A673 (cell line): ENCODE measurements around the gene ACAD9. TPM values are rescaled to one million over a fixed set of nuclear protein-coding genes. Genes with fewer than 3 reads are reported as not detected.

Source experiments
- BruUV-seq: library from RNA; stranded (reverse); fragments of 400-500 nt; replicated peaks from 2 replicates; lab custom pipeline; 2021; lab: Mats Ljungman, UMichigan
- CTCF ChIA-PET: fragments of 300-600 bp; sonication (Branson Sonifier 250); formaldehyde crosslinking; loops from one replicate; lab custom pipeline; 2022; ENCODE audit warnings: antibody characterized with exemption; lab: Charles Lee
- POLR2A ChIA-PET: fragments of 300-600 bp; sonication (Branson Sonifier 250); formaldehyde crosslinking; loops from one replicate; lab custom pipeline; 2022; ENCODE audit warnings: antibody characterized with exemption; ENCODE audit not compliant: low non-redundant PET; lab: Charles Lee
- DNase-seq: peaks from one replicate; pipeline ENCODE4 v3.0.0-alpha.2; 2015; ENCODE audit warnings: low spot score
- H3K27ac ChIP-seq: fragments of 200-600 bp; sonication (generic); 2 replicates; pipeline ENCODE4 v1.5.1; 2016; ENCODE audit warnings: mixed run types, low read depth, mild to moderate bottlenecking, mixed read lengths, antibody characterized with exemption, low read length; ENCODE audit not compliant: poor library complexity, severe bottlenecking
- H3K27me3 ChIP-seq: fragments of 200-600 bp; sonication (generic); replicated peaks from 2 replicates; pipeline ENCODE4 v1.6.1; 2017; ENCODE audit warnings: mixed run types, low read depth, mild to moderate bottlenecking, mixed read lengths, antibody characterized with exemption, low read length; ENCODE audit not compliant: insufficient read depth, poor library complexity
- H3K36me3 ChIP-seq: fragments of 200-600 bp; sonication (generic); 2 replicates; pipeline ENCODE4 v1.6.1; 2016; ENCODE audit warnings: mixed run types, mild to moderate bottlenecking, mixed read lengths, antibody characterized with exemption, low read length; ENCODE audit not compliant: insufficient read depth, poor library complexity, severe bottlenecking
- H3K4me1 ChIP-seq: fragments of 200-600 bp; sonication (generic); 2 replicates; pipeline ENCODE4 v1.6.1; 2017; ENCODE audit warnings: mixed run types, mild to moderate bottlenecking, mixed read lengths, antibody characterized with exemption, low read length; ENCODE audit not compliant: insufficient read depth, poor library complexity, severe bottlenecking
- H3K4me3 ChIP-seq: fragments of 200-600 bp; sonication (generic); 2 replicates; pipeline ENCODE4 v1.5.1; 2016; ENCODE audit warnings: low read depth, mixed run types, mild to moderate bottlenecking, mixed read lengths, low read length; ENCODE audit not compliant: poor library complexity, severe bottlenecking
- H3K9me3 ChIP-seq: fragments of 200-600 bp; sonication (generic); 2 replicates; pipeline ENCODE4 v1.6.1; 2016; ENCODE audit warnings: mixed run types, low read depth, mild to moderate bottlenecking, mixed read lengths, antibody characterized with exemption, low read length; ENCODE audit not compliant: poor library complexity, severe bottlenecking
- EZH2 ChIP-seq: fragments of 200-600 bp; sonication (generic); IDR thresholded peaks from 2 replicates; pipeline ENCODE4 v1.6.1; 2017; ENCODE audit warnings: borderline replicate concordance, low read depth, mild to moderate bottlenecking, mixed read lengths, antibody characterized with exemption, low read length; ENCODE audit not compliant: poor library complexity, severe bottlenecking
- intact Hi-C: fragments of 100-400 bp; cut with micrococcal nuclease; formaldehyde crosslinking; loops from one replicate; pipeline ENCODE4 v1.10.0; 2022; ENCODE audit not compliant: unreplicated experiment
- total RNA-seq: library from RNA; stranded (reverse); gene quantifications from 2 replicates; pipeline ENCODE4 v1.2.3, GENCODE V29; 2021
- TF ChIP-seq, protein P1 (sequence below): fragments of 300-800, 200-600 bp; sonication (generic); conservative IDR thresholded peaks from 2 replicates; pipeline ENCODE4 v1.5.1; 2017; ENCODE audit warnings: low read depth, mild to moderate bottlenecking, antibody characterized with exemption, low read length, moderate library complexity, mixed read lengths

Gene ACAD9
- total RNA-seq, 1 experiment from 2014 or later, result 54.5 TPM

DNA sequence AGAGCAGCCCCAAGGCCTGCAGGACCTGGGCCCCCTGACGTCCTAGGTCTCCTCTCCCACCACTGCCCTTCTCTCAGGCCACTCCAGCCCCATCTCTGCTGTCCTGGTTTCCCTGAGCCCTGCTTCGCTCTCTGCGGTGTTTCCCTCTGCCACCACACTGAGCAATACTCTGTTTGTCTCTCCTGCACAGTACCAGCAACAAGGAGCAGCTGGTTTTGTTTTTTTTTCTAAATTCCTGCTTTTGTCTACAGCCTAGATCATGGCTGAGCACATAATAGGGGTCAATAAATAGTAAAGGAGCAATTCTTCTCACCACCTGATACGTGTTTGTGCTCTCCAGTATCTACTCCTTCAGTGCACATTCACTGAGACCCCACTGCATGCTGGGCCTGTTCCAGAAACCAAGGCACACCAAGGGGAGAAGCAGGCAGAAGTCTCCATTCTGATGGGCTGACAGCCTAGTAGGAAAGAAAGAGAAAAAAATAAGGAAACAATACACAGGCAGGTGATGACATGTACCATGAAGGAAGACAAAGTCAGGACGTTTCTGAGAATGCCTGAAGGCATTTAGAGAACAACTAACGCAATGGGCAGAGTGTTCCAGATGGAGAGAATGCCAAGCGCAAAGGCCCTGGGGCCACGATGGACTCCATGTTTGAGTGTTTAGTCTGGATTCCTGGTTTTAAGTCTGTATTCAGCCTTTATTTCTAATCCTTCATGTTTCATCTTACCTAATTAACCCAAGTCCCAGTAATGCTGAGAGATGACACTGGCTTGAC is 6.0 kb upstream of the ACAD9 start:
- Histone ChIP-seq H3K36me3 (no peaks in the 10 kb centered on the region), H3K27me3 (no peaks in the 10 kb centered on the region), H3K4me3 (no peak overlapping the region), H3K4me1 (no peaks in the 10 kb centered on the region), H3K27ac (no peak overlapping the region), H3K9me3 (no peaks in the 10 kb centered on the region)
- ChIA-PET CTCF (no interaction called here), POLR2A (no interaction called here)
- no peak for DNase-seq
- no TSS peak for BruUV-seq
- TF ChIP-seq, protein P1, sequence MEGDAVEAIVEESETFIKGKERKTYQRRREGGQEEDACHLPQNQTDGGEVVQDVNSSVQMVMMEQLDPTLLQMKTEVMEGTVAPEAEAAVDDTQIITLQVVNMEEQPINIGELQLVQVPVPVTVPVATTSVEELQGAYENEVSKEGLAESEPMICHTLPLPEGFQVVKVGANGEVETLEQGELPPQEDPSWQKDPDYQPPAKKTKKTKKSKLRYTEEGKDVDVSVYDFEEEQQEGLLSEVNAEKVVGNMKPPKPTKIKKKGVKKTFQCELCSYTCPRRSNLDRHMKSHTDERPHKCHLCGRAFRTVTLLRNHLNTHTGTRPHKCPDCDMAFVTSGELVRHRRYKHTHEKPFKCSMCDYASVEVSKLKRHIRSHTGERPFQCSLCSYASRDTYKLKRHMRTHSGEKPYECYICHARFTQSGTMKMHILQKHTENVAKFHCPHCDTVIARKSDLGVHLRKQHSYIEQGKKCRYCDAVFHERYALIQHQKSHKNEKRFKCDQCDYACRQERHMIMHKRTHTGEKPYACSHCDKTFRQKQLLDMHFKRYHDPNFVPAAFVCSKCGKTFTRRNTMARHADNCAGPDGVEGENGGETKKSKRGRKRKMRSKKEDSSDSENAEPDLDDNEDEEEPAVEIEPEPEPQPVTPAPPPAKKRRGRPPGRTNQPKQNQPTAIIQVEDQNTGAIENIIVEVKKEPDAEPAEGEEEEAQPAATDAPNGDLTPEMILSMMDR, result no peak
- TF ChIP-seq EZH2, result no peak
- intact Hi-C loops, result no loop called here

DNA sequence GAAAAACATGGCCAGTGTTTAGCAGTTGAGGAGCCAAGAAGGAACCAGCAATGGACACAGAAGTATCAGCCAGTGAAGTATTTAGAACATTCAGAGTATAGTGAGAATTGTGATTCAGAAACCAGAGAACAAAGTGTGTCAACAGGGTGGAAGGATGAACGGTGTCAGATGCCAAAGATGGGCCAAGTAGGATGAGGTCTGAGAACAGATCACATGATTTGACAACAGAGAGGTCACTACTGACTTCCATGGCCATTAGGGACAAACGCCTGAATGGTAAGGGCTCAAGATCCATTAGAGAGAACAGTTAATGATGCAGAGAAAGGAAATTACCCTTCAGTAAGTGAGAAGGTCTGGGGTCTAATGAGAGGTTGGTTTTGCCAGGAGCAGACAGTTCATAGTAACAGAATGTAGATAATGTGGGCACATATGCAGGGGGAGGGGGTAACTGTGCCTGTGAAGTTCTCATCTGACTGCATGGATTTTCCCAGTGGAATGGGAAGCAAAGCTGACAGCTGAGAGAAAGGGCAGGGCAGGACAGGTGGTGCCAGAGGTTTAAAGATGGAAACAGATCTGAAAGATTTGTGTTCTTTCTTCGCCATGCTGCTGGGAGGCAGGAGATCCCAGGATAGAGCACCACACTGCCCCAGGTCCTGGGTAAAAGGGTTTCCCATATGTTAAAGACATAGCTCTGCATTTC is 4.8 kb upstream of the ACAD9 start:
- no peaks in the 10 kb centered on the region for H3K27me3 ChIP-seq
- CTCF ChIA-PET, result no interaction called here
- no peak overlapping the region for H3K4me3 ChIP-seq
- no peak overlapping the region for H3K27ac ChIP-seq
- no peaks in the 10 kb centered on the region for H3K36me3 ChIP-seq
- no peaks in the 10 kb centered on the region for H3K4me1 ChIP-seq
- no peak for DNase-seq
- no peaks in the 10 kb centered on the region for H3K9me3 ChIP-seq
- no TSS peak for BruUV-seq
- no peak for TF ChIP-seq EZH2
- TF ChIP-seq, protein P1, result no peak
- POLR2A ChIA-PET, result no interaction called here
- intact Hi-C loops, result no loop called here

DNA sequence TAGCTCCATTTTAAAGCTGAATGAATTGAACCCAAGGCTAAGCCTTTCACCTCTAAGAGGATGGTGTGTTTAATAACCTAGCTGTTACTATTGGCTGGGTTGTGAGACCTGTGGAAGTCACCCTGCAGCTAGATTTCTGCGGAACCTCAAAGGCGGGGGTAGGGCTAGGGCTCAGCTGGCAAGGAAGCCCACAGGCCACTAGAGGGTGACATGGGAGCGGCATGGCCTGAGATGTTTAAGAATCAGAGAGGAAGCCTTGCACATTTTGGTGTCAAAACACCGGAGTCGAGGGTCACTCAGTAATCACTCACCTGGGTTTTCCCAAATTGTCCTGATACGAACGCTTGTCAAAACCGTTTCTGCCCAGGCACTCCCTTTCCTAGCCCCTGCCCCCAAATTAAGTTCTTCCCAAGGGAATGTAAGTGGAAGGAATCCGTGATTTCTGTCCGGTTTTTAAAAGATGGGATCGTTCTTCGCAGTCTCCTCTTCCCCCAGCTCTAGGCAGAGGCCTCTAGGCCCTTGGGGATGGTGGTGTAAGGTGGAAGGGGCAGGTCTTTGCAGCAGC is 3.8 kb upstream of the ACAD9 start:
- no peak overlapping the region for H3K4me3 ChIP-seq
- H3K27me3 ChIP-seq, result no peaks in the 10 kb centered on the region
- TF ChIP-seq, protein P1, result peak; percentile 50
- TF ChIP-seq EZH2, result no peak
- BruUV-seq, result no TSS peak
- no peak overlapping the region for H3K27ac ChIP-seq
- no peaks in the 10 kb centered on the region for H3K36me3 ChIP-seq
- CTCF ChIA-PET, result no interaction called here
- no peaks in the 10 kb centered on the region for H3K9me3 ChIP-seq
- intact Hi-C loops, result no loop called here
- POLR2A ChIA-PET, result no interaction called here
- peak; percentile 35 for DNase-seq
- peaks cover 7% of the 10 kb centered on the region for H3K4me1 ChIP-seq
